Keratinocyte (primary cell): ENCODE results near the gene TCF7. TPM values are rescaled to one million over a fixed set of nuclear protein-coding genes. Genes with fewer than 3 reads are reported as not detected.

Experiments
- DNase-seq: peaks from one replicate; pipeline ENCODE4 v3.0.0-alpha.2; 2011; ENCODE audit warnings: low read depth, missing footprints, low spot score
- FAIRE-seq: peaks from 2 replicates; lab custom pipeline; 2011; peaks lifted over from hg19 to GRCh38; lab: Jason Lieb, UNC
- H2AFZ ChIP-seq: 2 replicates; pipeline ENCODE4 v1.6.0; 2012; ENCODE audit warnings: low read length, control low read depth, inconsistent platforms; ENCODE audit not compliant: control insufficient read depth
- H3K27ac ChIP-seq: 2 replicates; pipeline ENCODE4 v1.5.1; 2011; ENCODE audit warnings: low read length; ENCODE audit not compliant: control insufficient read depth, insufficient read depth
- H3K27me3 ChIP-seq: 3 replicates; pipeline ENCODE4 v1.6.0; 2011; ENCODE audit warnings: low read length; ENCODE audit not compliant: control insufficient read depth, insufficient read depth; ENCODE audit errors: extremely low read depth
- H3K36me3 ChIP-seq, 2 experiments: 2 replicates in 1 of 2; 3 replicates in 1 of 2; pipeline ENCODE4 v1.5.1; 2011; ENCODE audit warnings: low read length in 2 of 2, mild to moderate bottlenecking in 1 of 2; ENCODE audit not compliant: control insufficient read depth in 2 of 2, insufficient read depth in 2 of 2; ENCODE audit errors: extremely low read depth in 1 of 2
- H3K4me1 ChIP-seq: 3 replicates; pipeline ENCODE4 v1.5.1; 2011; ENCODE audit warnings: low read length; ENCODE audit not compliant: control insufficient read depth, insufficient read depth; ENCODE audit errors: extremely low read depth
- H3K4me2 ChIP-seq: 3 replicates; pipeline ENCODE4 v1.6.0; 2011; ENCODE audit warnings: low read depth, low read length; ENCODE audit not compliant: control insufficient read depth, insufficient read depth; ENCODE audit errors: extremely low read depth
- H3K4me3 ChIP-seq, 3 experiments: fragments of 200-600 bp in 1 of 3; sonication (generic) in 1 of 3; 2 replicates in 2 of 3; 3 replicates in 1 of 3; pipeline ENCODE4 v1.5.1; 2011 to 2016; ENCODE audit warnings: low read length in 3 of 3, mild to moderate bottlenecking in 3 of 3, control low read depth in 2 of 3, inconsistent platforms in 1 of 3, low read depth in 1 of 3, mixed read lengths in 1 of 3, mixed run types in 1 of 3, moderate library complexity in 1 of 3; ENCODE audit not compliant: control insufficient read depth in 2 of 3, insufficient read depth in 2 of 3; ENCODE audit errors: extremely low read depth in 1 of 3
- H3K79me2 ChIP-seq: 2 replicates; pipeline ENCODE4 v1.6.0; 2012; ENCODE audit warnings: low read length; ENCODE audit not compliant: control insufficient read depth, insufficient read depth
- H3K9ac ChIP-seq: 3 replicates; pipeline ENCODE4 v1.6.0; 2011; ENCODE audit warnings: low read length; ENCODE audit not compliant: control insufficient read depth, insufficient read depth; ENCODE audit errors: extremely low read depth
- H3K9me1 ChIP-seq: 3 replicates; pipeline ENCODE4 v1.6.0; 2011; ENCODE audit warnings: low read length; ENCODE audit not compliant: control insufficient read depth, insufficient read depth; ENCODE audit errors: extremely low read depth
- H3K9me3 ChIP-seq: 2 replicates; pipeline ENCODE4 v1.5.1; 2012; ENCODE audit warnings: low read depth, low read length; ENCODE audit not compliant: control insufficient read depth
- H4K20me1 ChIP-seq: 3 replicates; pipeline ENCODE4 v1.6.0; 2011; ENCODE audit warnings: low read length; ENCODE audit not compliant: control insufficient read depth, insufficient read depth; ENCODE audit errors: extremely low read depth
- EZH2 ChIP-seq: IDR thresholded peaks from one replicate; pipeline ENCODE4 v1.6.1; 2012; ENCODE audit warnings: inconsistent platforms, mild to moderate bottlenecking, low read length, moderate library complexity
- dilution Hi-C: fragments of 300-500 bp; cut with MboI; formaldehyde crosslinking; loops from one replicate; pipeline ENCODE4 v1.7.0; 2020; ENCODE audit warnings: low sequenced_read_pairs; ENCODE audit not compliant: extremely low pct_ligation_motif_present
- polyA plus RNA-seq, 5 experiments: library from polyadenylated mRNA; depleted of rRNA in 3 of 5; stranded (reverse) in 3 of 5; stranded (forward) in 1 of 5; unstranded in 1 of 5; fragments of >200 nt; gene quantifications; 1 replicate in 1 of 5; 2 replicates in 3 of 5; 3 replicates in 1 of 5; pipeline versions ENCODE4 v1.2.1 to v1.2.3, GENCODE V29; 2011 to 2012; ENCODE audit warnings: missing spikeins in 2 of 5, low read depth in 1 of 5, low replicate concordance in 1 of 5
- TF ChIP-seq, protein P1 (sequence below), 3 experiments: IDR thresholded peaks in 1 of 3; conservative IDR thresholded peaks in 1 of 3; optimal IDR thresholded peaks in 1 of 3; 2 replicates in 2 of 3; 3 replicates in 1 of 3; pipeline versions ENCODE3 to v1.5.1; 2011; ENCODE audit warnings: low read length in 3 of 3, mild to moderate bottlenecking in 3 of 3, moderate library complexity in 2 of 3, control low read depth in 1 of 3, inconsistent platforms in 1 of 3; ENCODE audit not compliant: insufficient read depth in 2 of 3; ENCODE audit errors: extremely low read depth in 1 of 3

TCF7 gene
- polyA plus RNA-seq, 1 donor (not counting 4 experiments of a cell fraction or from before 2014, with no cell fraction given), result 0.84 TPM

DNA sequence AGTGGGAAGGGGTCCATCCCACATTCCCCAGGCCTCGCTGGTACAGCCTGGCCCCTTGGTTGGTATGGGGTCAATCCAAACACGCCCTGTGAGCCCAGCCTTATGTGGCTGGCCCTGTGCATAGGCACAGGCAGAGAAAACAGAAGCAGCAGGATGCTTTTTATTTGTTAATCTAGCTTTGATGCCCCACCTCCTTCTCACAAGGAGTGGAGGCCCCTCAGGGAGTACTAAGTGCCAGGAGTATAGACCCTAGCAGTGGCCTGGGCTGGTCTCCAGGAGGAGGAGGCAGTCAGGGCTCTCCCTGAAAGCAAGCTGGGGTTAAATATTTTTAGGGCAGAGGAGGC is 14.6 kb upstream of the TCF7 start:
- Histone ChIP-seq H3K27ac (no peak overlapping the region), H3K79me2 (no peaks in the 10 kb centered on the region), H3K4me3 (no peak overlapping the region), H3K9me1 (no peaks in the 10 kb centered on the region), H4K20me1 (no peaks in the 10 kb centered on the region), H3K9ac (no peak overlapping the region), H3K4me2 (no peak overlapping the region), H3K36me3 (no peaks in the 10 kb centered on the region), H3K9me3 (no peaks in the 10 kb centered on the region), H3K27me3 (peaks cover 10% of the 10 kb centered on the region), H2AFZ (no peak overlapping the region), H3K4me1 (peaks cover 10% of the 10 kb centered on the region)
- no peak for DNase-seq
- TF ChIP-seq EZH2, result no peak
- TF ChIP-seq, protein P1, sequence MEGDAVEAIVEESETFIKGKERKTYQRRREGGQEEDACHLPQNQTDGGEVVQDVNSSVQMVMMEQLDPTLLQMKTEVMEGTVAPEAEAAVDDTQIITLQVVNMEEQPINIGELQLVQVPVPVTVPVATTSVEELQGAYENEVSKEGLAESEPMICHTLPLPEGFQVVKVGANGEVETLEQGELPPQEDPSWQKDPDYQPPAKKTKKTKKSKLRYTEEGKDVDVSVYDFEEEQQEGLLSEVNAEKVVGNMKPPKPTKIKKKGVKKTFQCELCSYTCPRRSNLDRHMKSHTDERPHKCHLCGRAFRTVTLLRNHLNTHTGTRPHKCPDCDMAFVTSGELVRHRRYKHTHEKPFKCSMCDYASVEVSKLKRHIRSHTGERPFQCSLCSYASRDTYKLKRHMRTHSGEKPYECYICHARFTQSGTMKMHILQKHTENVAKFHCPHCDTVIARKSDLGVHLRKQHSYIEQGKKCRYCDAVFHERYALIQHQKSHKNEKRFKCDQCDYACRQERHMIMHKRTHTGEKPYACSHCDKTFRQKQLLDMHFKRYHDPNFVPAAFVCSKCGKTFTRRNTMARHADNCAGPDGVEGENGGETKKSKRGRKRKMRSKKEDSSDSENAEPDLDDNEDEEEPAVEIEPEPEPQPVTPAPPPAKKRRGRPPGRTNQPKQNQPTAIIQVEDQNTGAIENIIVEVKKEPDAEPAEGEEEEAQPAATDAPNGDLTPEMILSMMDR (optimal IDR thresholded peaks at IDR 0.05 in 1 of 3, IDR thresholded peaks at IDR 0.05 in 1 of 3, conservative IDR thresholded peaks at IDR 0.05 in 1 of 3; ENCODE audit: extremely low read depth in 1 of 3, insufficient read depth in 2 of 3, low read length in 3 of 3), result no peak
- dilution Hi-C loops, result no loop called here
- no peak for FAIRE-seq

DNA sequence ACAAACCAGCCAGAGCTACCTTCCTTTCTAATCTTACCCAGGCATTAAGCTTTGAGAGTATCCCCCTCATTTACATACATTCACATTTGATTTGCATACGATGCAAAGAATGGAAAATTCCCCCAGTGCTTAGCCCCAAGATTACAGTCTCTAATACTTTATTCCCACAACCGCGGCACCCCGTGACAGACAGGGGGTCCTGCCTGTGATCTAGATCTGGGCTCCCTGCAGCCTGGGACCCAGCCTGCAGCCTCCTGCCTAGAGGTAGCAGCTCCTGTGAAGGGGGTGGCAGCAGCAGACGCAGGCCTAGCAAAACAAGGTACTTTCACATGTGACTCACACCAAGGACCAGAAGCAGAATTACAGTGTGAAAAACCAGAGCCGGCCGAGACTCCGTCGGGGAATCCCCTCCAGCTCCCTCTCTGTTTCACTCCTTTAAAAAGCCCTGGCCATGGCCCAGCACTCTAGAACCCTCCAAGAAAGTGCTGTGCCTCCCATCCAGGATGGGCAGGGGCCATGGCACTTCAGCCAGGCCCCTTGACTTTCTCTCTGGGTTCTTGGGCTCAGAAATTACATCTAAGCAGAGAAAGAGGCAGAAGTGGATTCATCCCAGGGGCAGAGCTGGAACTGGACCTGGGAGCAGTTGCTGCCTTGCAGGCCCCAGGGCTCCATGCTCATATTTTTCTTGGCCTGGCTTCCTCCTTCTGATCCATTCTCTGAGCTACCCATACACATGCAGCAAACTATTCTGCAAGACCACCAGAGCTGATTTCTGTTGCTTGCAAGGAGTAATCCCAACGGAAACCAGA is 14.0 kb upstream of the TCF7 start:
- FAIRE-seq (no peak), DNase-seq (no peak)
- Histone ChIP-seq H3K36me3 (no peaks in the 10 kb centered on the region), H3K4me2 (peak overlapping the region; percentile 37), H3K9ac (peak overlapping the region; percentile 37), H3K4me1 (peaks cover 10% of the 10 kb centered on the region), H4K20me1 (no peaks in the 10 kb centered on the region), H3K9me3 (no peaks in the 10 kb centered on the region), H2AFZ (no peak overlapping the region), H3K27ac (no peak overlapping the region), H3K9me1 (no peaks in the 10 kb centered on the region), H3K27me3 (peaks cover 10% of the 10 kb centered on the region), H3K79me2 (no peaks in the 10 kb centered on the region), H3K4me3 (no peak overlapping the region)
- TF ChIP-seq, protein P1 (optimal IDR thresholded peaks at IDR 0.05 in 1 of 3, IDR thresholded peaks at IDR 0.05 in 1 of 3, conservative IDR thresholded peaks at IDR 0.05 in 1 of 3; ENCODE audit: extremely low read depth in 1 of 3, insufficient read depth in 2 of 3, low read length in 3 of 3), result no peak
- TF ChIP-seq EZH2, result no peak
- dilution Hi-C loops, result no loop called here
